Nephron progenitor cell (in vitro differentiated cells): ENCODE measurements around the gene PAGE2B.

Experiments
- DNase-seq: peaks from one replicate; pipeline ENCODE4 v3.0.0; 2021
- H3K27ac Mint-ChIP-seq: 2 replicates; pipeline ENCODE4 v1.8.0; 2021; ENCODE audit warnings: mild to moderate bottlenecking, moderate library complexity, mixed read lengths
- H3K27me3 Mint-ChIP-seq: 2 replicates; pipeline ENCODE4 v1.8.0; 2021; ENCODE audit warnings: mild to moderate bottlenecking, low read depth, mixed read lengths; ENCODE audit not compliant: poor library complexity
- H3K36me3 Mint-ChIP-seq: 2 replicates; pipeline ENCODE4 v1.8.0; 2021; ENCODE audit warnings: low read depth, mixed read lengths
- H3K4me1 Mint-ChIP-seq: 2 replicates; pipeline ENCODE4 v1.8.0; 2021; ENCODE audit warnings: mixed read lengths
- H3K4me3 Mint-ChIP-seq: 2 replicates; pipeline ENCODE4 v1.8.0; 2021; ENCODE audit warnings: mild to moderate bottlenecking, moderate library complexity, mixed read lengths
- H3K9me3 Mint-ChIP-seq: 2 replicates; pipeline ENCODE4 v1.8.0; 2021; ENCODE audit warnings: mild to moderate bottlenecking, moderate library complexity, mixed read lengths
- TF ChIP-seq, protein P1 (sequence below): fragments of 200-600 bp; sonication (generic); IDR thresholded peaks from 2 replicates; pipeline ENCODE4 v1.5.0; 2021; ENCODE audit warnings: antibody characterized with exemption

Gene PAGE2B, protein sequence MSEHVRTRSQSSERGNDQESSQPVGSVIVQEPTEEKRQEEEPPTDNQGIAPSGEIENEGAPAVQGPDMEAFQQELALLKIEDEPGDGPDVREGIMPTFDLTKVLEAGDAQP

DNA sequence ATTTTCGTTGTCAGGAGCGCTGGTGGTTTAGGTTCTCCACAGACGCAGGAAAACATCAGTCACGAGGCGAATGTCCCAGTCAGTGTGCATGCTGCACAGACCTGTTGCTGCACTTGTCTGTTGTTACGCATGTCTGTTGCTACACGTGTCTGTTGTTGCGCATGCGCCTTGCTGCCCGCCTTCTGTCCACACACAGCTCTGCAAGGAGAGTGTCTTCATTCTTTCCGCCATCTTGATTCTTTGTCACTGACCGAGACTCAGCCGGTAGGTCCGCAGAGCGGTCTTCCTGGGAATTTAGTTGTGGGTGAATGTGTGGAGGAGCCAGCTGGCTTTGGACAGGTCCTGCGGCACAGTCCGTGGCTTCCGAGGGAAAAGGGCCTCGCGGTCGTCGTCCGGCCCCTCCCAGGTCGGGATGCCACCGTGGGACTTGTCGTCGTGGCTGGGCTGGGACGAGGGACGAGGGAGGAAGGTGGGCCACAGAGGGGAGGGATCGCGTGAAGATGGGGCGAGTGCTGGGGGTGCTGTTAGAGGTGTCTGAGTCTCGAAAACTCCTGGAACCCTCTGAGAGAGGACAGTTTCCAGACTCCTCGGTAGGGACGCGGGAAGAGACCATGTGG is at the start of gene PAGE2B:
Gene PAGE2B, plus strand, starts transcription at position 180 of the 617 bp plus-strand sequence. CDS start 1,012 bp downstream, outside the sequence.
- peaks cover 53% of the 10 kb centered on the region for H3K9me3 Mint-ChIP-seq
- TF ChIP-seq, protein P1, sequence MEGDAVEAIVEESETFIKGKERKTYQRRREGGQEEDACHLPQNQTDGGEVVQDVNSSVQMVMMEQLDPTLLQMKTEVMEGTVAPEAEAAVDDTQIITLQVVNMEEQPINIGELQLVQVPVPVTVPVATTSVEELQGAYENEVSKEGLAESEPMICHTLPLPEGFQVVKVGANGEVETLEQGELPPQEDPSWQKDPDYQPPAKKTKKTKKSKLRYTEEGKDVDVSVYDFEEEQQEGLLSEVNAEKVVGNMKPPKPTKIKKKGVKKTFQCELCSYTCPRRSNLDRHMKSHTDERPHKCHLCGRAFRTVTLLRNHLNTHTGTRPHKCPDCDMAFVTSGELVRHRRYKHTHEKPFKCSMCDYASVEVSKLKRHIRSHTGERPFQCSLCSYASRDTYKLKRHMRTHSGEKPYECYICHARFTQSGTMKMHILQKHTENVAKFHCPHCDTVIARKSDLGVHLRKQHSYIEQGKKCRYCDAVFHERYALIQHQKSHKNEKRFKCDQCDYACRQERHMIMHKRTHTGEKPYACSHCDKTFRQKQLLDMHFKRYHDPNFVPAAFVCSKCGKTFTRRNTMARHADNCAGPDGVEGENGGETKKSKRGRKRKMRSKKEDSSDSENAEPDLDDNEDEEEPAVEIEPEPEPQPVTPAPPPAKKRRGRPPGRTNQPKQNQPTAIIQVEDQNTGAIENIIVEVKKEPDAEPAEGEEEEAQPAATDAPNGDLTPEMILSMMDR: no peak
- no peaks in the 10 kb centered on the region for H3K36me3 Mint-ChIP-seq
- peaks cover 4% of the 10 kb centered on the region for H3K27me3 Mint-ChIP-seq
- H3K4me1 Mint-ChIP-seq: no peaks in the 10 kb centered on the region
- DNase-seq: no peak
- H3K27ac Mint-ChIP-seq: no peak within 1 kb of the TSS
- H3K4me3 Mint-ChIP-seq: no peak within 1 kb of the TSS

DNA sequence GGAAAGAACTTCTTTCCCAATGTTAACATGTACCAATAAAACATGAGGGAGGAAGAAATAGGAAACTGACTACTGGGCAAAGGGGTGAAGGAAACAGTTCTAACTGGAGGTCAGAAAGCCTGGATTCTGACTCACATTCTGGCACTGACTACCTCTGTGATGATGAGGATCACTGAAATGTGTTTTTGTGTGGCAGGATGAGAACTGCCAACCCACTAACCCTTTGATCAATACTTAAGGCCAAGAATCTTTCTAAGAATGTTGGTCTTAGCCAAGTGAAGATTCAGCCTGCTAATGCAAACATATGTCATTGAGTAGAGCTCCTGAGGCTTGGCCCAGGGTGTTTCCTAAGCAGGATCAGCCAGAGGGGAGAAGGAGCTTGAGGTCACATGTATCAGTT is 48.7 kb upstream of the PAGE2B start:
- H3K4me1 Mint-ChIP-seq: peaks cover 16% of the 10 kb centered on the region
- DNase-seq: no peak
- H3K4me3 Mint-ChIP-seq: no peak overlapping the region
- H3K36me3 Mint-ChIP-seq: no peaks in the 10 kb centered on the region
- peaks cover 38% of the 10 kb centered on the region for H3K9me3 Mint-ChIP-seq
- peaks cover 3% of the 10 kb centered on the region for H3K27me3 Mint-ChIP-seq
- TF ChIP-seq, protein P1: no peak
- no peak overlapping the region for H3K27ac Mint-ChIP-seq

DNA sequence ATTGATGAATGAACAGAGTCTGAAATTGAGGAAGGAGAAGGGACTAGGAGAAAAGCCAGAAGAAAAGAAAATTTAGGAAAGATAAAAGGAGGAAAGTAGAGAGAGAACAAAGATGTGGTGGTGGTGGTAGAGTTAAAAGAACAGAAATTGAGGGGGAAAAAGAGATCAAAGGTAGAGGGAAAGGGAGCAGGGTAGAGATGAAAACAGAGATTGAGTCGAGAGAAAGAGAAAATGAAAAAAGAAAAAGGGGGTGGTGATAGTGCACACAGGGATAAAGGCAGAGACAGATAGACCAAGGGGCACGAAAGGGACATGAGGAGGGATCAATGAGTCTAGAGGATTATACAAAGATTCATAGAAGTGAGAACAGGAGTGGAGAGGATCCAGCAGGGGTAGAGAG is 48.0 kb upstream of the PAGE2B start:
- peaks cover 40% of the 10 kb centered on the region for H3K9me3 Mint-ChIP-seq
- H3K4me3 Mint-ChIP-seq: no peak overlapping the region
- no peak overlapping the region for H3K27ac Mint-ChIP-seq
- TF ChIP-seq, protein P1: no peak
- H3K36me3 Mint-ChIP-seq: no peaks in the 10 kb centered on the region
- peaks cover 3% of the 10 kb centered on the region for H3K27me3 Mint-ChIP-seq
- no peak for DNase-seq
- peaks cover 16% of the 10 kb centered on the region for H3K4me1 Mint-ChIP-seq

DNA sequence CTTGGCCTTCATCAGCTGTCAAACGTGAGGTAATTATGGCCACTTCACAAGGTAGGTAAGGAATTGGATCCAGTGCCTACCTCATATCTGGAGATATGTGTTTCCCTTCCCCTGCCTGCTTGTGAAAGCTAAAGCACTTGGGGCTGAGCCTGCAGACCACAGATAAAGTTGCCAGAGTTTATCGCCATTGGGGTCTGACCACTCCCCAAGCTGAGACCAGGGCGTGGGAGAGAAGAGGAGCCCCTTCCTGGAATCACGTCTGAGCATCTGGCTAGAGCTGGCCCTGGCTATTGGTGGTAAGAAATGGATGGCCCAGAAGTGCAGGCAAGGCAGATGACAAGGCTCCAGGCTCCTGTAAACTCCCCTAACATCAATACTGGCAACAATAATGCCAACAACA is 46.8 kb upstream of the PAGE2B start:
- Mint-ChIP-seq H3K36me3 (no peaks in the 10 kb centered on the region), H3K27ac (no peak overlapping the region), H3K9me3 (peaks cover 40% of the 10 kb centered on the region), H3K4me3 (no peak overlapping the region), H3K27me3 (peaks cover 4% of the 10 kb centered on the region), H3K4me1 (peaks cover 20% of the 10 kb centered on the region)
- TF ChIP-seq, protein P1: no peak
- DNase-seq: no peak

DNA sequence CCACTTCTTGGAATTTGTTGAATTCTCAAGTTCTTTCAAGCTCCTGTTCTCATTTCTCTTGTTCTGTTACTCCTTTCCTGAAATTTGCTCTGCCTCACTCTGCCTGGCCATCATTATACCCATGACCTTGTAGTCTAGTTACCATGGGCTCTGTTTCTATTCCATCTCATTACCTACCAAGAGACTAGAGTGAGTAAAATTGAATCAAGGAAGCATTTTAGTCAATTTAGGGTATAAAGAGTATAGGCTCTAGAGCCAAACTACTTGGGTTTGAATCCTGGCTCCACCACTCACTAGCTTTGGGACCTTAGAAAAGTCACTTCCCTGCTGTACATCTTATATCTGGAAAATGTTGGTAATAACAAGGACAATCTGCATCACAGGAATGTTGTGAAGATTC is 46.2 kb upstream of the PAGE2B start:
- H3K36me3 Mint-ChIP-seq: no peaks in the 10 kb centered on the region
- peaks cover 26% of the 10 kb centered on the region for H3K4me1 Mint-ChIP-seq
- H3K4me3 Mint-ChIP-seq: no peak overlapping the region
- H3K27me3 Mint-ChIP-seq: peaks cover 7% of the 10 kb centered on the region
- no peak overlapping the region for H3K27ac Mint-ChIP-seq
- no peak for DNase-seq
- peaks cover 43% of the 10 kb centered on the region for H3K9me3 Mint-ChIP-seq
- TF ChIP-seq, protein P1: no peak

DNA sequence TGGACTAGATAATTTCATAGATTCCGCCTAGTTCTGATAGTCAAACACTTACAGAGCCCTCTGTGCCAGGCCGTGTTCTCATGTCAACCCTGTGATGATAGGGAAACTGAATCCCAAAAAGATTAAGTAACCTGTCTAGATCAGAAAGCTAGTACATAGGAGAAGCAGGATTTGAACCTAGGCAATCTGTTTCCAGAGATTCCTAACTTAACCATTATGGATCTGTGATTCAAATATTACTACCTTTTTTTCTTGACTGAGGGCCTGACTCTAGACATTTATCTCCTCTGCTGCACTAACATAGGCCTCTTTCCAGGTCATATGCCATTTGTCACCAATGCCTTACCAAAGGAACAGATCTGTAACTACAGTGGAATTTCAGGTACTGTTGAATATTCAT is 45.5 kb upstream of the PAGE2B start:
- no peak for DNase-seq
- TF ChIP-seq, protein P1: no peak
- Mint-ChIP-seq H3K4me1 (peaks cover 26% of the 10 kb centered on the region), H3K4me3 (no peak overlapping the region), H3K9me3 (peaks cover 43% of the 10 kb centered on the region), H3K27ac (no peak overlapping the region), H3K36me3 (no peaks in the 10 kb centered on the region), H3K27me3 (peaks cover 5% of the 10 kb centered on the region)
